ENCODE data around the gene WWTR1.
A peak's percentile ranks its signal among the peaks of the same experiment; 100 is the strongest.

The WWTR1 gene

GRCh38 chr3:149593418-149594160 lies 64.2 kb downstream of the WWTR1 start:
- Mint-ChIP-seq H3K9me3 (no peaks in the 10 kb centered on the region), H3K4me1 (no peaks in the 10 kb centered on the region), H3K27me3 (no peaks in the 10 kb centered on the region), H3K36me3 (no peaks in the 10 kb centered on the region), H3K4me3 (no peak overlapping the region), H3K27ac (no peak overlapping the region)

GRCh38 chr3:149592758-149593240 lies 65.0 kb downstream of the WWTR1 start:
- H3K27ac Mint-ChIP-seq = no peak overlapping the region
- H3K4me1 Mint-ChIP-seq = no peaks in the 10 kb centered on the region
- H3K27me3 Mint-ChIP-seq = no peaks in the 10 kb centered on the region
- no peaks in the 10 kb centered on the region for H3K36me3 Mint-ChIP-seq
- no peaks in the 10 kb centered on the region for H3K9me3 Mint-ChIP-seq
- no peak overlapping the region for H3K4me3 Mint-ChIP-seq

GRCh38 chr3:149590691-149591441 lies 67.0 kb downstream of the WWTR1 start:
- Mint-ChIP-seq H3K27me3 (peaks cover 4% of the 10 kb centered on the region), H3K4me3 (no peak overlapping the region), H3K27ac (no peak overlapping the region), H3K9me3 (no peaks in the 10 kb centered on the region), H3K4me1 (no peaks in the 10 kb centered on the region), H3K36me3 (no peaks in the 10 kb centered on the region)

- H3K27me3 Mint-ChIP-seq = peaks cover 4% of the 10 kb centered on the region
- no peak overlapping the region for H3K4me3 Mint-ChIP-seq
- no peaks in the 10 kb centered on the region for H3K36me3 Mint-ChIP-seq
- no peaks in the 10 kb centered on the region for H3K4me1 Mint-ChIP-seq
- H3K27ac Mint-ChIP-seq = no peak overlapping the region
- no peaks in the 10 kb centered on the region for H3K9me3 Mint-ChIP-seq
Observed at GRCh38 chr3:149589332-149589731, 68.5 kb downstream of the WWTR1 start.

- H3K4me3 Mint-ChIP-seq = no peak overlapping the region
- H3K4me1 Mint-ChIP-seq = no peaks in the 10 kb centered on the region
- H3K36me3 Mint-ChIP-seq = no peaks in the 10 kb centered on the region
- H3K9me3 Mint-ChIP-seq = no peaks in the 10 kb centered on the region
- H3K27me3 Mint-ChIP-seq = peaks cover 4% of the 10 kb centered on the region
- no peak overlapping the region for H3K27ac Mint-ChIP-seq
Observed at GRCh38 chr3:149588909-149589308, 68.9 kb downstream of the WWTR1 start.

- Mint-ChIP-seq H3K4me1 (no peaks in the 10 kb centered on the region), H3K9me3 (no peaks in the 10 kb centered on the region), H3K36me3 (no peaks in the 10 kb centered on the region), H3K27ac (no peak overlapping the region), H3K27me3 (peaks cover 4% of the 10 kb centered on the region), H3K4me3 (no peak overlapping the region)
Observed at GRCh38 chr3:149587383-149587782, 70.4 kb downstream of the WWTR1 start.

GRCh38 chr3:149586871-149587270 lies 71.0 kb downstream of the WWTR1 start:
- no peak overlapping the region for H3K27ac Mint-ChIP-seq
- no peaks in the 10 kb centered on the region for H3K36me3 Mint-ChIP-seq
- no peaks in the 10 kb centered on the region for H3K9me3 Mint-ChIP-seq
- H3K4me3 Mint-ChIP-seq = no peak overlapping the region
- H3K4me1 Mint-ChIP-seq = no peaks in the 10 kb centered on the region
- peaks cover 4% of the 10 kb centered on the region for H3K27me3 Mint-ChIP-seq

GRCh38 chr3:149585401-149585726 lies 72.5 kb downstream of the WWTR1 start:
- H3K36me3 Mint-ChIP-seq = no peaks in the 10 kb centered on the region
- no peak overlapping the region for H3K27ac Mint-ChIP-seq
- no peak overlapping the region for H3K4me3 Mint-ChIP-seq
- no peaks in the 10 kb centered on the region for H3K9me3 Mint-ChIP-seq
- H3K27me3 Mint-ChIP-seq = peaks cover 4% of the 10 kb centered on the region
- H3K4me1 Mint-ChIP-seq = no peaks in the 10 kb centered on the region

GRCh38 chr3:149583921-149584635 lies 73.7 kb downstream of the WWTR1 start:
- Mint-ChIP-seq H3K27ac (no peak overlapping the region), H3K9me3 (no peaks in the 10 kb centered on the region), H3K27me3 (peaks cover 4% of the 10 kb centered on the region), H3K4me3 (no peak overlapping the region), H3K4me1 (no peaks in the 10 kb centered on the region), H3K36me3 (no peaks in the 10 kb centered on the region)

GRCh38 chr3:149582395-149582794 lies 75.4 kb downstream of the WWTR1 start:
- Mint-ChIP-seq H3K9me3 (no peaks in the 10 kb centered on the region), H3K36me3 (no peaks in the 10 kb centered on the region), H3K27me3 (peaks cover 4% of the 10 kb centered on the region), H3K4me3 (no peak overlapping the region), H3K4me1 (no peaks in the 10 kb centered on the region), H3K27ac (no peak overlapping the region)

- Mint-ChIP-seq H3K4me1 (no peaks in the 10 kb centered on the region), H3K27ac (peak overlapping the region; percentile 19), H3K9me3 (no peaks in the 10 kb centered on the region), H3K36me3 (no peaks in the 10 kb centered on the region), H3K4me3 (no peak overlapping the region), H3K27me3 (peaks cover 2% of the 10 kb centered on the region)
Observed at GRCh38 chr3:149581681-149582370, 76.0 kb downstream of the WWTR1 start.

GRCh38 chr3:149581248-149581647 lies 76.6 kb downstream of the WWTR1 start:
- Mint-ChIP-seq H3K27me3 (no peaks in the 10 kb centered on the region), H3K4me3 (no peak overlapping the region), H3K27ac (no peak overlapping the region), H3K9me3 (no peaks in the 10 kb centered on the region), H3K4me1 (no peaks in the 10 kb centered on the region), H3K36me3 (no peaks in the 10 kb centered on the region)

- Mint-ChIP-seq H3K4me3 (no peak overlapping the region), H3K27me3 (no peaks in the 10 kb centered on the region), H3K27ac (no peak overlapping the region)
Observed at GRCh38 chr3:149579838-149580542, 77.8 kb downstream of the WWTR1 start.

GRCh38 chr3:149579161-149579560 lies 78.7 kb downstream of the WWTR1 start:
- no peak overlapping the region for H3K4me3 Mint-ChIP-seq
- no peaks in the 10 kb centered on the region for H3K9me3 Mint-ChIP-seq
- no peak overlapping the region for H3K27ac Mint-ChIP-seq
- H3K4me1 Mint-ChIP-seq = peaks cover 3% of the 10 kb centered on the region
- H3K27me3 Mint-ChIP-seq = no peaks in the 10 kb centered on the region
- H3K36me3 Mint-ChIP-seq = no peaks in the 10 kb centered on the region

More at GRCh38 chr3:149579838-149580542, 77.8 kb downstream of the WWTR1 start:
- Mint-ChIP-seq H3K36me3 (no peaks in the 10 kb centered on the region), H3K4me1 (no peaks in the 10 kb centered on the region), H3K9me3 (no peaks in the 10 kb centered on the region)

- Mint-ChIP-seq H3K4me3 (no peak overlapping the region), H3K27ac (no peak overlapping the region), H3K4me1 (peaks cover 3% of the 10 kb centered on the region), H3K36me3 (no peaks in the 10 kb centered on the region), H3K27me3 (no peaks in the 10 kb centered on the region), H3K9me3 (no peaks in the 10 kb centered on the region)
Observed at GRCh38 chr3:149577801-149578200, 80.0 kb downstream of the WWTR1 start.
